OCI-M2 (cell line): Measurements from ENCODE around the gene DPP7.
"Not testable (repeated sequence)": the region's sequence is repeated elsewhere in the genome, so short reads cannot be mapped to it uniquely, and the experiment has no call there.

Source experiments
- DNase-seq: peaks from one replicate; lab custom pipeline; 2025; ENCODE audit not compliant: unreplicated experiment; lab: John Stamatoyannopoulos, UW

DPP7 gene

DNA sequence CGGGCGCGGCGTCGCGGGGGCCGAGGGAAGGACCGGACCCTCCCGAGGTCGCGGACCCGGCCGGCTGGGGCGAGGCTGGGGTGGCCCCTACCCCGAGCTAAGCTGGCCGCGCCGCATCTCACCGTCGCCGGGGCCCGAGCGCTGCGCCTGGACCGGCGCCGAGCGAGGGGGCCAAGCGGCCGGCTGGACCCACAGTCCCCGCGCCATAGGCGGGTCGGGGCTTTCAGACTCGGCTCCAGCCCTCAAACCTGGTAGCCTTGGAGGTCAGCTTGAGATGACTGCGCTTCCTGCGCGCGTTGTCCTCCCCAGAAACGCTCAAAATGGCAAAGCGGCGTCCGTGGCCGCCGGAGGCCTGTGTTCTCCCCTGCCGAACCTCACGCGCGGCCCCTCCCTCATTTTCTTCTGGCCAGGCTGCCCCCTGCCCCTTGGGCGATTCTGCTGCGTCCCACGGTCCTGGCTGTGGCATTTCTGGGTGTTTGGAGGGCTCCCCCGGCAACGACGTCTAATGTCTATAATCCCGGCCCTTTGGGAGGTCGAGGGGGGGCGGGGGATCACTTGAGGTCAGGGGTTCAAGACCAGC, 15.7 kb upstream of the DPP7 start:
- DNase-seq = no peak

DNA sequence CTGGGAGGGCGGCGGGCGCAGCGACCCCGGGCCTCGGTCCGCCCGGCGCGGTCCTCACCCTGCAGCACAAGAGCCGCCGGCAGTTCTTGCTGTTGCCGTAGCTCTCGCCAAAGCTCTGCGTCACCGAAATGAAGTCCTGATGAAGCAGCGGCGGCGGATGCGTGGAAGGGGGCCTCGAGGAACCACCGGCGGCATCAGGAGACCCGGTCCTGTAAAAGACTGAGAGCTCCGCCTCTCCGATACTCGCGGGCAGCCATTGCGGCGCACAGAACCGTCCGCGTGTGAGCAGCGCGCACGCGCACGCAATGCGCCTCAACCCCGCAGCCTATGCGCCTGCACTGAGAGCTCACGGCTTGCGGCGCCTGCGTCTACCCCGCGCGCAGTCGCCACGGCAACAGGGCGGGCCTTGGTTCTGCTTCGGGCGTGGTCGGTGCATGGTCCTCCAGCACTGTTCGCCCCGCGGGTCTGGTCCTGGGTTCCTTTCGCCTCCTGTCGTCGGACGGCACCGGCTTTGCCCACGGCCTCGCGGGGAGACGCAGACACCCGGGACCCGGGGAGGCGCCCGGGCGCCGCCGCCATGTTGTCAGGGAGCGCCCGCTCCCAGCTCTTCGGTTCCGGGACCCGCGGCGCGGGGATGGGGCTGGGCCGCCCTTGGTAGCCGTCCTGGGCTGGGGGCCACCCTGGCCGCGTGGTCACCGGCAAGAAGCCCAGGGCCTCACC, 15.1 kb upstream of the DPP7 start:
- peak; percentile 61 for DNase-seq

DNA sequence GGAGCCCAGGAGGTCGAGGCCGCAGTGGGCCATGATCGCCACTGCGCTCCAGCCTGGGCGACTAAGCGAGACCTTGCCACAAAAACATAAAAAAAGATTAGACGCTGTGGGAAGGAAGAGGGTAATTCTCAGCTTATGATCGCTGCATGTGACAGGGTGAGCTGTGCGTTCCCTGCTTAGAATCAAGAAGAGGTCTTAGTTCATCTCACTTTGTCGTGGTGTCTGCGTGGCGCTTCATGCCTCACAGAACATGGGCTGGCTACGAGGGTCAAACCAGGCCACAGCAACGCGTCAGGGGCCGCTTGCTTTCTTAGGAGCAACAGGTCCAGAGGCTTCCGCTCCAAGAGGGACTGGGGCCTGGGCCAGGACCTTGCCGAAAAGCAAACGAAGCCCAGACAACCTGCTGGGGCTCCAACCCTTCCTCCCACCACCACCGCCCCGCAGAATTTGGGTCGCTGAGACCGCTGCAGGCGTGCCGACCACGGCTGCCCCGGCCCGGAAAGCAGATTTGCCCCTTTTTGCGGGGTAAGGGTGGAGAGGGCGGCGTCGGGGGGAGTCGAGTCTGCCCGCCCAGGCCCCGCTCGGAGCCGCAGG, 14.4 kb upstream of the DPP7 start:
- no peak for DNase-seq

DNA sequence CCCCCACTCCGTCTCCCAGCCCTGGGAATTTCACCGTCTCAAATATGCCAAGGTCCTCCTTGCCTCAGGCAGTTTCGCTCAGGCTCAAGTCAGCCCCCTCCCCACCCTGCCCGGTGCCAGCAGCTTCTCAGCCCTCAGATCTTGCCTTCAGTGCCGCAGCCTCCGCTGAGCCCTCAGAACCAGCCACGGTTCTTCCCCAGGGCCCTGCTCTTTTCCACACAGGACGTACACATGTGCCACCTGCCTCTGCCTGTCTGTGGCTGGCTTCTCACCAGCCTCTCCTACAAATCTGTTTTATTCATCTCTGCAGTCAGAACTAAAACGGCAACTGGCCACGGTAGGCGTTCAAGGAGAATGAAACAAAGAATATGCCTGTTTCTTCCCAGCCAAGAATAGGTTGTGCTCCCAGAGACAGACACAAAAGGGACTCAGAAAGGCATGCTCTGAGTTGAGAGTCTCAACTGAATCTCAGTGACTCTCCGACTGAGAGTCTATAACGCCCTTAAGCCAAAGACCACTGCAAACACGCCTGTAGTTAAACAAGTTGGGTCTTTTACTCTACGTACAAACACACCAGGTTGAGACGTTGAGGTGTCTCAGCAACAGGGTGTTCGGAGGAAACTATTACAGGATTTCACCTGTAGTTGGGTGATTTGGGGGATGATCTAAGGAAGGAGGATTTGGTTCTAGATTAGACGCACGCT, 13.8 kb upstream of the DPP7 start:
- no peak for DNase-seq

DNA sequence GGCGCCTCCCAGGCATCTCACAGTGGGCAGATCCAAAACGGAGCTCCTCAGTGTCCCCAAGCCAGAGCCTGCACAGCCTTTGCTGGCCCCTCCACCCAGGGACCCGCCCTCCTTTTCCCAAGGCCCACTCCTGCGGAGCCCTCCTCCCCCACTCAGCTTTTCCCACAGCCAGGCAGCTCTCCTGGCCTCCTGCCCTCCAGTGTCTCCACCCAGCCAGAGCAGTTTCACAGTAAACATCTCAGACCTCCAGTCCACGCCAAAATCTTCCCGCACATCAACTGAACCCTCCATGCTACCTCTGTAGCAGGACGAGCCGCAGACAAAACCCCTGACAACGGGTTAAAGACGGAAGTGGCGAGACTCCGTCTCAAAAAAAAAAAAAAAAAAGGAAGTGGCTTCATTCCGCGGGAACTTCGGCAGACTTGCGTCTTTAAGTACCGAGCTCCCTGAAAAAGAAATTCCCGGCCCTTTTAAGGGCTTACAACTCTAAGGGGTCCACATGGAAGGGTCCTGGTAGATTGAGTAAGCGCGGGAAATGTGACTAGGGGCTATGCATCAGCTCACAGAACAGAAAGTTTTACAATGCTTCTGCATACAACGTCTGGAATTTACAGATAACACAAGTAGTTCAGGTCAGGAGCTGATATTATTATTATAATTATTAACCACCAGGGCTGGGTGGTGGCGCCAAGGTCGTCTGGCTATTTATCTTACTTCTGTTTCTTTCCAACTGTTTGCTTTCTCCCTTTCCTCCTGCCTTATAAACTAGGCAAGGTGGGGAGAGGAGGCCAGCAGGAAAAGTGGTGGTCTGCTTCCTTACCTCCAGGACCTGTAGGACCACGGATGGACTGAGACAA, 13.0 kb upstream of the DPP7 start:
- DNase-seq = peak; percentile 43

DNA sequence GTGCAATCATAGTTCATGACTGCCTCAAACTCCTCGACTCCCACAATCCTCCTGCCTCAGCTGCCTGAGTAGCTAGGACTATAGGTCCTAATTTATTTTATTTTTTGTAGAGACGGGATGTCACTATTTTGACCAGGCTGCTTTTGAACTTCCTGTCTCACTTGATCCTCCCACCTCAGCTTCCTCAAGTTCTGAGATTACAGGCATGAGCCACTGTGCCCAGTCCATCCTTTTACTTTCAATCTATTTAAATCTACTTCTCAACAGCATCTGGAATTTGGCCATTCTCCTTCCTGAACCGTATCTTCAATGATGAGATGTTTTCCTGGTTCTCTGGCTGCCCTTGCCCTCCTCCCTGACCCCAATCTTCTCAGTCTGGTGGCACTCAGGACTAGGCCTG, 12.3 kb upstream of the DPP7 start:
- DNase-seq = no peak

DNA sequence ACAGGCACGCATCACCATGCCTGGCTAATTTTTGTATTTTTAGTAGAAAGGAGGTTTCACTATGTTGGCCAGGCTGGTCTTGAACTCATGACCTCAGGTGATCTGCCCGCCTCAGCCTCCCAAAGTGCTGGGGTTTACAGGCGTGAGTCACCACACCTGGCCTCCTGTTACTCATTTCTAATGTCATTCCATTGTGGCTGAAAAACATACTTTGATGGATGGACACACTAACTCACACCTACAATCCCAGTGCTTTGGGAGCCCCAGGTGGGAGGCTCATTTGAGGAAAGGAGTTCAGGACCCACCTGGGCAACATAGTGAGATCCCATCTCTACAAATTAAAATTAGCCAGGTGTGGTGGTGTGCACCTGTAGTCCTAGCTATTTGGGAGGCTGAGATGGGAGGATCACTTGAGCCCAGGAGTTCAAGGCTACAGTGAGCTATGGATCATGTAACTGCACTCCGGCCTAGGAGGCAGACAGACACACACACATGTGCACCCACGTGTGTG, 9.5 kb upstream of the DPP7 start:
- not testable (repeated sequence) for DNase-seq

DNA sequence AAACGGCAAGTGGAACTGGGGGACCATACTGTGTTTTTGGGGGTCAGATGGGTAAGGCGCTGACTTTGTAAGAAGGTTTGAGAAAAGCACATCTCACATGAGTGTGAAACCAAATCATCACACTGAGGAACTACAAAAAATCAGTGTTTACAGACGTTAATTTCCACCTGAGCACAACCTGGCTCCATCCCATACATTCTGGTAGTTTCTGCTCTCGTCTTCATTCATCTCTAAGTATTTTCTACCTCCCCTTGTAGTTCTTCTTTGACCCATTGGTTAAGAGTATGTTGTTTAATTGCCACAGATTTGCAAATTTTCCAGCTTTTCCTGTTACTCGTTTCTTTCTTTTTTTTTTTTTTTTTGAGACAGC, 8.9 kb upstream of the DPP7 start:
- DNase-seq = no peak

DNA sequence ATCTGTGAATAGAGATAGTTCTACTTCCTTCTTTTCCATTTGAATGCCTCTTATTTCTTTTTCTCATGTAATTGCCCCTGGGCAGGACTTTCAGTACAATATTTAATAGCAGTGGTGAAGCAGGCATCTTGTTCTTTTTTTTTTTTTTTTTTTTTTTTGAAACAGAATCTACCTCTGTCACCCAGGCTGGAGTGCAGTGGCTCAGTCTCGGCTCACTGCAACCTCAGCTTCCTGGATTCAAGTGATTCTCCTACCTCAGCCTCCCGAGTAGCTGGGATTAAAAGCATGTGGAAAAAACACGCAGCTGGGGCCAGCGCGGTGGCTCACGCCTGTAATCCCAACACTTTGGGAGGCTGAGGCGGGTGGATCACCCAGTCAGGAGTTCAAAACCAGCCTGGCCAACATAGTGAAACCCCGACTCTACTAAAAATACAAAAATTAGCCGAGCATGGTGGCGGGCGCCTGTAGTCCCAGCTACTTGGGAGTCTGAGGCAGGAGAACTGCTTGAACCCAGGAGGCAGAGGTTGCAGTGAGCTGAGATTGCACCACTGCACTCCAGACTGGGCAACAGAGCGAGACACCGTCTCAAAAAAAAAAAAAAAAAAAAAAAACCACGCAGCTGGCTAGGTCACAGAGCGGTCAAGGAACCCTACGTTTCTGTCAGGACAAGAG, 8.4 kb upstream of the DPP7 start:
- DNase-seq = not testable (repeated sequence)

DNA sequence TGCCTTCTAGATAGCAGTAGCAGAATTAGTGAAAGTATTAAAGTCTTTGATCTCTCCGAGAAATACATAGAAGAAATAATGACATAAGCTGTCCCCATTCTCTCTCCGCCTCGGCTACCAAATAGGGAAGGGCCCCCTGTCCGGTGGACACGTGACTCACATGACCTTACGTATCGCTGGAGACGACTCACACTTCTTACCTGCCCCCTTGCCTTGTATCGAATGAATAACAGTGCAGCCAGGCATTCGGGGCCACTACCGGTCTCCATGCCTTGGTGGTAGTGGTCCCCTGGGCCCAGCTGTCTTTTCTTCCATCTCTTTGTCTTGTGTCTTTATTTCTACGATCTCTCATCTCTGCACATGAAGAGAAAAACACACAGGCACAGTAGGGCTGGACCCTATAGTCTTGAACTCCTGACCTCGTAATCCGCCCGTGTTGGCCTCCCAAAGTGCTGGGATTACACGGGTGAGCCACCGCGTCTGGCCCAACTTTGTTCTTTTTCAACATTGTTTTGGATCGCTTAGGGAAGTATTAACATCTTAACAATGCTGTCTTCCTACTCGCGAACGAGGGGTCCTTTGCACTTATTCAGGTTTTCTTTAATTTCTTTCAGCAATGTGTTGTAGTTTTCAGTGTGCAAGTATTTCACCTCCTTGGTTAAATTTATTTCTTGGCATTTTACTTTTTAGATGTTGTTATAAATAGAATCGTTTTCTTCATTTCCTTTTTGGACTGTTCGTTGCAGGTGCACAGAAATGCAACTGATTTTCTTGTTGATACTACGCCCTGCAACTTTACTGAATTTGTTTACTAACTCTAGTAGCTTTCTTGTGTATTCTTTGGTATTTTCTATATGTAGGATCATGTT, 7.6 kb upstream of the DPP7 start:
- DNase-seq = not testable (repeated sequence)

DNA sequence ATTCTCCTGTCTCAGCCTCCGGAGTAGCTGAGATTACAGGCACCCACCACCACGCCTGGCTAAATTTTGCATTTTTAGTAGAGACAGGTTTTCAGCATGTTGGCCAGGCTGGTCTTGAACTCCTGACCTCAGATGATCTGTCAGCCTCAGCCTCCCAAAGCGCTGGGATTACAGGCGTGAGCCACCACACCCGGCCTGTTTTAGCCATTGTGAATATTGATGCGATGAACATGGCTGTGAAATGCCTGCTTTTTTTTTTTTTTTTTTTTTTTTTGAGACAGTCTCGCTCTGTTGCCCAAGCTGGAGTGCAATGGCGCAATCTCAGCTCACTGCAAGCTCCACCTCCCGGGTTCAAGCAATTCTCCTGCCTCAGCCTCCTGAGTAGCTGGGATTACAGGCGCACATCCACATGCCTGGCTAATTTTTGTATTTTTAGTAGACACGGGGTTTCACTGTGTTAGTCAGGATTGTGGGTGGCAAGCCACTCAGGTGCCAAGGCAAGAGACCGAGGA, 3.6 kb upstream of the DPP7 start:
- DNase-seq = not testable (repeated sequence)

DNA sequence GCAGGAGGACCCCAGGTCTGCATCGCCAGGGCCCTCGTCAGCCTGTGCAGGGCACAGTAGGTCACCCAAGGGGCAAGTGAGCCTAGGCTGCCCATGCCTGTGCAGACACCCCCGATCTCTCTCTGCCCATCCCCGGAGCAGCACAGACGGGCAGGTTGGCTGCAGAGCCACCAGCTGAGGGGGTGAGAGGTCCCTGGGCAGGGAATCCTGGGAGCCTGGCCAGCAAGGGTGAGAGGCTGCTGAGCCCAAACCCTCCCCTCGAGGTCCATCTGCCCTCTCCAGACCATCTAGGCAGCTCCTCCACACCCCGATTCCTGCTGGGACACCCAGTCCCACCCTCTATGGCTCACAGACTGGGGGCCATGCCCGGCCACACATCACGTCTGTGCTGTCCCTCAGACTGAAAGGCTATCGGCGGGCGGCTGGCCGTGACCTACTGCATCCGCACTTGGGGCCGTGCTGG, 2.8 kb upstream of the DPP7 start:
- DNase-seq = no peak

DNA sequence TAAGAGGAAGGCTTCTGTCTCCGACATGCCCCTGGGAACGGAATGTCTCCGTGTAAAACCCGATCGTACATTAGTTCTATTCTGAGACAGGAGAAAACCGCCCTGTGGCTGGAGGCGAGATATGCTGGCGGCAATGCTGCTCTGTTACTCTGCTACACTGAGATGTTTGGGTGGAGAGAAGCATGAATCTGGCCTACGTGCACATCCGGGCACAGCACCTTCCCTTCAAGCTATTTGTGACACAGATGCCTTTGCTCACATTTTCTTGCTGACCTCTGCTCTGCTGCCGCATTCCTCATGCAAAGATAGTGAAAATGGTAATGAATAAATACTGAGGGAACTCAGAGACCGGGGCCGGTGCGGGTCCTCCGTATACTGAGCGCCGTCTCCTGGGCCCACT, 2.2 kb upstream of the DPP7 start:
- DNase-seq = peak; percentile 6

DNA sequence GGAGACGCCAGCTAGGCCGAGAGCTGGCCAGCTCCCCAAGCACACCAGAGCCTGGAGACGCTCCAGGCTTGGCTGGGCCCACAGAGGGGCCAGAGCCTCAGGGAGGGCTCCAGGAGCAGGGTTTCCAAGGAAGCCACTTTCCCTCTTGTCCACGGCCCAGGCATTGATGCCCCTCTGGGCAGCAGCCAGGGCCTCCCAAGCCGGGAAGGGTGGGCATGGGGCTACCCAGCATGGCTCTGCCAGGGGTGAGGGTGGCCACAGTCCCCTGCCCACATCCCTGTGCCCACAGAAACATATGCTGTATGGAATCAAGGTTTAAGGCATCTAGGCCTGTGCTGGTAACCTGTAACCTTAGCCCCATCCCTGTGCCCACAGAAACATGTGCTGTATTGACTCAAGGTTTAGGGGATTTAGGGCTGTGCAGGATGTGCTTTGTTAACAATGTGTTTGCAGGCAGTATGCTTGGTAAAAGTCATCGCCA, 1.5 kb upstream of the DPP7 start:
- no peak for DNase-seq

DNA sequence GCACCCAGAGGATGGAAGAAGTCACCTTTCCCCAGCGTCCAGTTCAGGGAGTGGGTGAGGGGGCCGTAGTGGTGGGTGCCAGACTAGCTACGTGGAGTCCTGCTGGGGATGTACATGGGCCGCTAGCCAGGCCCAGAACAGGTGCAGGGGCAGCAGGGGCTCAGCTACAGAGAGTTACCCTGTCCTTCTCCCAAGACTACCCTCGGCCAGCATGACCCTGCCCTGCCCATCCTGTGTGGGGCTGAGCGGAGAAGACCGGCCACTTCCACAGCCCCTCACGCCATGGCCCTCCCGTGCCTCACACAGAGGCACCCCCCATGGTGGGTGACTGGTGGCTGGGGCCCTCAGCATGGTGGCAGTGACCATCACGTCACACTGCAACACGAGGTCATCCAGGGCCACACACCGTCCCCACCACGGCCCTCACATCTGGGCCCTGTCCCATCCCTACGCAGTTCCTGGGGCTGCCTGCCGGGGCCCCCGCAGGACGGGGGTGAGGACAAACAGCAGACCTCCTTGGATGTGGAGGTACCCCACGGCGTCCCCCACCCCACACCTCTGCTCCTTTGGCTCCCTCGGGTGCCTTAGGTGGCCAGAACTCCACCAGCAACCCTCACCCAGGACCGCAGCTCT, 977 bp upstream of the DPP7 start:
- no peak for DNase-seq

DNA sequence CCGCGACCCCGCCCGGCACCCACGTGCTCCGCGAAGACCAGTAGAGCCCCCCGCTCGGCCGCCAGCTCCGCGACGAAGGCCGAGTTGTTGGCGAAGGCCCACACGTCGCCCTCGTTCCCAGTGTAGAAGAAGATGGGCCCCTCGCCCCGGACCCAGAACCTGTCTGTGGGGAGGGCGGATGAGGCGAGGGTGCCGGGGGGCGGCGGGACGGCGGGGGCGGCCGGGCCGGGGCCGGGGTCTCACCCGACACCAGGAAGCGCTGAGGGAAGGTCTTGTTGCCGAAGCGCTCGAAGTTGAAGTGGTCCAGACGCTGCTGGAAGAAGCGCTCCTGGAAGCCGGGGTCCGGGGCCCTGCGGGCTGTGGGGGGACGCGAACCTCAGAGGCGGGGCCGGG, 317 bp downstream of the DPP7 start:
- no peak for DNase-seq

DNA sequence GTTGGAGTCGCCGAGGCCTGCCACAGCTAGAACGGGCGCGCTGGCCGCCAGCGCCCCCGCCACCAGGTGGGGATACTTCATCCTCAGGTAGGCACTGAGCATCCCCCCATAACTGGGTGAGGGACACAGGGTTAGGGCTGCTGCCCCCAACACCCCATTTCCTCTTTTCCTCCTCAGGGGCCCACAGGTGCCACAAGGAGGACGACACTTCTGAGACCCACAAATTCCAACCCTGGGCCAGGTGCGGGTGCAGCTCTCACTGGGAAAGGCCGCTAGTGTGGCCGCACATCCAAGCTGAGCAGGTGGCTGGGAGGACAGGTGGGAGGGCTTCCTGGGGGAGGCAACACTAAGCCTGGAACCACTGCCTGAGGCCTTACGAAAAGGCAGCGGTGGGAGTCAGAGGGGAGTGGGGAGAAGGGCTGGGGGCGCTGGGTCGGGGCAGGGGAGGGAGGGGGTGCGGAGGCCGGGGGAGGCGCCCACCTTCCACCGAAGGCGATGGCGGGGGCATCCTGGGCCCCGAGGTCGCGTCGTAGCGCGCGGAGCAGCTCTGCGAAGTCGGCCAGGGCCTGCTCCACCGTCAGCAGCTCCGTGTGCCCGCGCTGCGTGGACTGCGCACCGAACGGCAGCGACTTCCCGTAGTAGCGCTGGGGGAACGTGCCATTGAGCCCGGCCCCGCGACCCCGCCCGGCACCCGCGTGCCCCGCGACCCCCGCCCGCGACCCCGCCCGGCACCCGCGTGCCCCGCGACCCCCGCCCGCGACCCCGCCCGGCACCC, 961 bp downstream of the DPP7 start:
- DNase-seq = no peak
